NK-92 (cell line): ENCODE results near the gene USP17L17.
"Not testable (repeated sequence)": the region's sequence is repeated elsewhere in the genome, so short reads cannot be mapped to it uniquely, and the experiment has no call there.

ENCODE experiments used
- DNase-seq: peaks from one replicate; lab custom pipeline; 2025; ENCODE audit not compliant: unreplicated experiment; lab: John Stamatoyannopoulos, UW

USP17L17 gene

GRCh38 chr4:9243579-9243978 lies at the start of gene USP17L17:
TSS of gene USP17L17 (plus strand) at chr4:9243879. CDS start at chr4:9243879, 0 bp downstream.
- DNase-seq, result not testable (repeated sequence)

DNA sequence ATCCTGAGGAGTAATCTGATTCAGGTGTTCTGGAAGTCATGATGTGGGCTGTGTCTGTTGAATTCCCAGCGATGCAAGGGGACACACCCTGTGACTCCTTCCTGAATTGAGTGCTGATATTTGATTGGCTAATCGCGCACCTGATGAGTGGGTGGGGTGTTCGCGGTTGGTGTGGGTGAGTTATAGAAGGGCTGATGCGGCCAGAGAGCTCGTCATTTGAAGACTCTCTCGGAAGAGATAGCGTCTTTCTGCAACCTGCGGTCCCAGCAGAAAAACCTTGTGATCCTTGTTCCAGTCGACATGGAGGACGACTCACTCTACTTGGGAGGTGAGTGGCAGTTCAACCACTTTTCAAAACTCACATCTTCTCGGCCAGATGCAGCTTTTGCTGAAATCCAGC lies 33.3 kb upstream of the USP17L17 start, which contains the start of gene USP17L10:
Gene USP17L10 (plus strand): TSS at position 301 of the 400 bp plus-strand sequence. CDS start 0 bp downstream, at position 301.
- not testable (repeated sequence) for DNase-seq

DNA sequence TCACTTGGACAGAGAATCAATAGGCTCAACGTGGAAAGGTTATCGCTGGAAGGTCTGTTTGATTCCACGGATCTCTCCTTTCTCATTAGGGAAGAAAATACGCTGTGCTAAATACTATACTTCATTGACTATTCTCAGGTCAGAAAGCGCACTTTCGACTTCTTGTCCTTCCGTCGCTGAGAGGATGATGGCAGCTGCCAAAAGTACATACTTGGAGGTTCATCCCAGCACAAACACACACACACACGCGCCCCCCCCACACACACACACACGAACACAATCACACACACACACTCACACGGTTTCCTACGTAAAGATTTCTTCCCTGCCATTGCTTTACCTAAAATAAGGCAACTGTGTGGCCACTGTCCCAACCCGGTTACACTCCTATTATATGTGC lies 29.0 kb upstream of the USP17L17 start:
- not testable (repeated sequence) for DNase-seq

DNA sequence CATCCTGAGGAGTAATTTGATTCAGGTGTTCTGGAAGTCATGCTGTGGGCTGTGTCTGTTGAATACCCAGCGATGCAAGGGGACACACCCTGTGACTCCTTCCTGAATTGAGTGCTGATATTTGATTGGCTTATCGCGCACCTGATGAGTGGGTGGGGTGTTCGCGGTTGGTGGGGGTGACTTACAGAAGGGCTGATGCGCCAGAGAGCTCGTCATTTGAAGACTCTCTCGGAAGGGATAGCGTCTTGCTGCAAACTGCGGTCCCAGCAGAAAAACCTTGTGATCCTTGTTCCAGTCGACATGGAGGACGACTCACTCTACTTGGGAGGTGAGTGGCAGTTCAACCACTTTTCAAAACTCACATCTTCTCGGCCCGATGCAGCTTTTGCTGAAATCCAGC lies 28.6 kb upstream of the USP17L17 start, which contains the start of gene USP17L11:
Gene USP17L11 (plus strand): TSS at position 301 of the 400 bp plus-strand sequence. CDS start 0 bp downstream, at position 301.
- not testable (repeated sequence) for DNase-seq

GRCh38 chr4:9219852-9220251 lies 23.8 kb upstream of the USP17L17 start, which contains the start of gene USP17L12:
TSS of gene USP17L12 (plus strand) at chr4:9220152. CDS start at chr4:9220152, 0 bp downstream.
- DNase-seq, result not testable (repeated sequence)

- not testable (repeated sequence) for DNase-seq
Observed at GRCh38 chr4:9224596-9224995, 19.1 kb upstream of the USP17L17 start, which contains the start of gene USP17L13. TSS of gene USP17L13 (plus strand) at chr4:9224896. CDS start at chr4:9224896, 0 bp downstream.

DNA sequence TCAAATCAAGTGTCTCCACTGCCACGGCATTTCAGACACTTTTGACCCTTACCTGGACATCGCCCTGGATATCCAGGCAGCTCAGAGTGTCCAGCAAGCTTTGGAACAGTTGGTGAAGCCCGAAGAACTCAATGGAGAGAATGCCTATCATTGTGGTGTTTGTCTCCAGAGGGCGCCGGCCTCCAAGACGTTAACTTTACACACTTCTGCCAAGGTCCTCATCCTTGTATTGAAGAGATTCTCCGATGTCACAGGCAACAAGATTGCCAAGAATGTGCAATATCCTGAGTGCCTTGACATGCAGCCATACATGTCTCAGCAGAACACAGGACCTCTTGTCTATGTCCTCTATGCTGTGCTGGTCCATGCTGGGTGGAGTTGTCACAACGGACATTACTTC lies 13.4 kb upstream of the USP17L17 start:
- DNase-seq, result not testable (repeated sequence)

DNA sequence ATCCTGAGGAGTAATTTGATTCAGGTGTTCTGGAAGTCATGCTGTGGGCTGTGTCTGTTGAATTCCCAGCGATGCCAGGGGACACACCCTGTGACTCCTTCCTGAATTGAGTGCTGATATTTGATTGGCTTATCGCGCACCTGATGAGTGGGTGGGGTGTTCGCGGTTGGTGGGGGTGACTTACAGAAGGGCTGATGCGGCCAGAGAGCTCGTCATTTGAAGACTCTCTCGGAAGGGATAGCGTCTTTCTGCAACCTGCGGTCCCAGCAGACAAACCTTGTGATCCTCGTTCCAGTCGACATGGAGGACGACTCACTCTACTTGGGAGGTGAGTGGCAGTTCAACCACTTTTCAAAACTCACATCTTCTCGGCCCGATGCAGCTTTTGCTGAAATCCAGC lies 9.6 kb upstream of the USP17L17 start, which contains the start of gene USP17L15:
Gene USP17L15 (plus strand): TSS at position 301 of the 400 bp plus-strand sequence. CDS start 0 bp downstream, at position 301.
- DNase-seq, result not testable (repeated sequence)

- DNase-seq, result not testable (repeated sequence)
Observed at GRCh38 chr4:9238461-9238860, 5.2 kb upstream of the USP17L17 start.

- not testable (repeated sequence) for DNase-seq
Observed at GRCh38 chr4:9247953-9248680, 4.4 kb downstream of the USP17L17 start, which contains the start of gene USP17L18. TSS of gene USP17L18 (plus strand) at chr4:9248630. CDS start at chr4:9248630, 0 bp downstream.

GRCh38 chr4:9253078-9253477 lies 9.4 kb downstream of the USP17L17 start, which contains the start of gene USP17L19:
TSS of gene USP17L19 (plus strand) at chr4:9253378. CDS start at chr4:9253378, 0 bp downstream.
- DNase-seq, result not testable (repeated sequence)

DNA sequence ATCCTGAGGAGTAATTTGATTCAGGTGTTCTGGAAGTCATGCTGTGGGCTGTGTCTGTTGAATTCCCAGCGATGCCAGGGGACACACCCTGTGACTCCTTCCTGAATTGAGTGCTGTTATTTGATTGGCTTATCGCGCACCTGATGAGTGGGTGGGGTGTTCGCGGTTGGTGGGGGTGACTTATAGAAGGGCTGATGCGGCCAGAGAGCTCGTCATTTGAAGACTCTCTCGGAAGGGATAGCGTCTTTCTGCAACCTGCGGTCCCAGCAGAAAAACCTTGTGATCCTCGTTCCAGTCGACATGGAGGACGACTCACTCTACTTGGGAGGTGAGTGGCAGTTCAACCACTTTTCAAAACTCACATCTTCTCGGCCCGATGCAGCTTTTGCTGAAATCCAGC lies 14.1 kb downstream of the USP17L17 start, which contains the start of gene USP17L20:
Gene USP17L20 (plus strand): TSS at position 301 of the 400 bp plus-strand sequence. CDS start 0 bp downstream, at position 301.
- not testable (repeated sequence) for DNase-seq

- DNase-seq, result not testable (repeated sequence)
Observed at GRCh38 chr4:9262572-9262971, 18.9 kb downstream of the USP17L17 start, which contains the start of gene USP17L21. TSS of gene USP17L21 (plus strand) at chr4:9262872. CDS start at chr4:9262872, 0 bp downstream.

GRCh38 chr4:9267319-9267718 lies 23.6 kb downstream of the USP17L17 start, which contains the start of gene USP17L22:
TSS of gene USP17L22 (plus strand) at chr4:9267619. CDS start at chr4:9267619, 0 bp downstream.
- DNase-seq, result not testable (repeated sequence)

- DNase-seq, result not testable (repeated sequence)
Observed at GRCh38 chr4:9271719-9272118, 28.0 kb downstream of the USP17L17 start.
